Measurements from ENCODE around the gene FLNC. TPM values are rescaled to one million over a fixed set of nuclear protein-coding genes. Genes with fewer than 3 reads are reported as not detected.

The FLNC gene
- polyA plus RNA-seq, 3 donors, result 0.01 TPM; not detected in 2

DNA sequence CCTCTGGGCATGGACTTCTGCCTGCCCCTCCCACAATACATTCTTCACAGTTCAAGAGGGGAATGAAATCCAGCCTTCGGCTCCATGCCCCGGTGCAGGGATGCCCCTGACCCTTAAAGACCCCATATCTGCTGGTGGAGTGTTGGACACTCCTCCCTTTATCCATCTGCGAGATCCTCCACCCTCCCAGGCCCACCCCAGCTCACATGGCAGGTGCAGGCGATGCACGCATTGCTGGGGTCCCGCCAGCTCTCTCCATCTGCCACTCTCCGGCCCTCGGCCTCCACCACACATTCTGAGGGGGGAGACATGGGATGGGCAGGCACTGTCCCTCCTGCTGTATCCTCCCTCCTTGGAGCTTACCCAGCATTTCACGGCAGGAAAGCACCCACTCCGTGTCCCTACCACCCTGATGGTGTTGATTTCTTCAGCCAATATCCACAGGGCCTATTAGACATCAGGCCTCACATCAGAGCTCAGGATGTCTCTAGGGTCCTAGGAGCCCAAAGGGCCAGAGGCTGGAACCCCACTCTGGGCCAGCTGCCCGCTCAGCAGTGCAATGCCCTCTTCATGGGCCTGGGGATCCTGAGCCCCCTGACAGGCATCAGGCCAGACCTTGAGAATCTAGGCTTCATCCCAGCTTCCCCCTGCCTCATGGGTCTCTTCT is 50.7 kb downstream of the FLNC start:
- TF ChIP-seq, protein P1, sequence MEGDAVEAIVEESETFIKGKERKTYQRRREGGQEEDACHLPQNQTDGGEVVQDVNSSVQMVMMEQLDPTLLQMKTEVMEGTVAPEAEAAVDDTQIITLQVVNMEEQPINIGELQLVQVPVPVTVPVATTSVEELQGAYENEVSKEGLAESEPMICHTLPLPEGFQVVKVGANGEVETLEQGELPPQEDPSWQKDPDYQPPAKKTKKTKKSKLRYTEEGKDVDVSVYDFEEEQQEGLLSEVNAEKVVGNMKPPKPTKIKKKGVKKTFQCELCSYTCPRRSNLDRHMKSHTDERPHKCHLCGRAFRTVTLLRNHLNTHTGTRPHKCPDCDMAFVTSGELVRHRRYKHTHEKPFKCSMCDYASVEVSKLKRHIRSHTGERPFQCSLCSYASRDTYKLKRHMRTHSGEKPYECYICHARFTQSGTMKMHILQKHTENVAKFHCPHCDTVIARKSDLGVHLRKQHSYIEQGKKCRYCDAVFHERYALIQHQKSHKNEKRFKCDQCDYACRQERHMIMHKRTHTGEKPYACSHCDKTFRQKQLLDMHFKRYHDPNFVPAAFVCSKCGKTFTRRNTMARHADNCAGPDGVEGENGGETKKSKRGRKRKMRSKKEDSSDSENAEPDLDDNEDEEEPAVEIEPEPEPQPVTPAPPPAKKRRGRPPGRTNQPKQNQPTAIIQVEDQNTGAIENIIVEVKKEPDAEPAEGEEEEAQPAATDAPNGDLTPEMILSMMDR (IDR thresholded peaks at IDR 0.05), result no peak
- Mint-ChIP-seq H3K27me3 (ENCODE audit: low read depth in 3 of 3) (peaks cover 1 to 10% (median 3%) of the 10 kb centered on the region in 3 donors), H3K9me3 (peaks cover 0 to 3% (median 0%) of the 10 kb centered on the region in 7 donors), H3K27ac (peak overlapping the region in 3 of 7 donors; percentile 18 to 30 (median 20)), H3K4me3 (no peak overlapping the region), H3K4me1 (peaks cover 3% of the 10 kb centered on the region), H3K36me3 (no peaks in the 10 kb centered on the region)
- no peak overlapping the region for H3K4me3 ChIP-seq (replicated peaks in 1 of 3; ENCODE audit: low read depth in 2 of 3, low read length in 3 of 3)
- intact Hi-C loops (cut with micrococcal nuclease), result loop anchor here (5.0 to 10.0 kb wide), 2 partner anchors 269 to 276 kb away; no protein-coding TSS in a partner anchor
- no peak overlapping the region for H3K27ac ChIP-seq (ENCODE audit: low read depth in 1 of 2, low read length in 2 of 2)
- no peaks in the 10 kb centered on the region for H4K20me1 ChIP-seq (ENCODE audit: insufficient read depth, low read length)
- no peak overlapping the region for H3K4me2 ChIP-seq (replicated peaks; ENCODE audit: extremely low read depth, low read length, poor library complexity, severe bottlenecking)
- no peaks in the 10 kb centered on the region for H3K36me3 ChIP-seq (replicated peaks in 1 of 2; ENCODE audit: control insufficient read depth in 1 of 2, insufficient read depth in 2 of 2, low read length in 2 of 2)
- H3K9me3 ChIP-seq (replicated peaks in 1 of 2; ENCODE audit: control insufficient read depth in 1 of 2, insufficient read depth in 1 of 2, low read length in 2 of 2), result no peaks in the 10 kb centered on the region
- no peak overlapping the region for H2AFZ ChIP-seq (ENCODE audit: insufficient read depth, low read depth, low read length, poor library complexity, severe bottlenecking)
- WGBS (ENCODE audit: insufficient coverage), result 90% methylated on average over 2 of the region's 11 CpGs
- no peaks in the 10 kb centered on the region for H3K79me2 ChIP-seq (ENCODE audit: insufficient read depth, low read length)
- H3K9ac ChIP-seq (ENCODE audit: insufficient read depth, low read length, poor library complexity, severe bottlenecking), result no peak overlapping the region
- no peaks in the 10 kb centered on the region for H3K4me1 ChIP-seq (ENCODE audit: control insufficient read depth in 1 of 2, insufficient read depth in 2 of 2, low read length in 2 of 2)
- H3K27me3 ChIP-seq (ENCODE audit: control insufficient read depth in 2 of 2, insufficient read depth in 2 of 2, low read length in 2 of 2), result no peaks in the 10 kb centered on the region
- no peak for DNase-seq

DNA sequence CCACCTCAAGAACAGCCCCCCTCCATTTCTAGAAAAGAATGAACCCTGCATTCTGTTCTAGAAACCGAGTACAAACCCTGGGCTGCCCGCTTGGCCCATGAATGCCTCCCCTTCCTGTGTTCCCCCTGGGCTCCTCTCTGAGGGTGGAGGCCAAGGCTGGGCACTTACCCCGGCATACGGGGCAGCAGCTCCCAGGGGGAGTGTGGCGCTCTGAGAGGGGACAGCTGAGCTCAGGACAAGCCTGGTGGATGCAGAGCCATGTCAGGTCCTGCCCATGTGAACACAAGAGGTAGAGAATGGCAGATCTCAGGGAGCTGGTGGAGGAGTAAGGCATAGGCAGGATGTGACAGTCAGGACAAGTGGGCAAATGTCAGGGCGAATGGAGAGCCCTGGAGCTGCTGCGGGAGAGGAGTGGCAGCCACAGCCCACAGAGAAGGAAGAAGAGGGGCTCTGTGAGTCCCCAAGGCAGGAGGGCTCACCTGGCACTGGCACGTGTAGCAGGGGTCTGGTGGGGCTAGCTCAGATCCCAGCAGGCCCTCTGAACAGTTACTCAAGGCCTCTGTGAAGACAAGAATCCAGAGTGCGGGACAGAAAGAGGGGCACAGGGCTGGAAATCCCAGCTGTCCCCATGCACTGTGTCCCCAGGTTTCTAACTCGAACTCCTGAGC is 51.4 kb downstream of the FLNC start:
- Mint-ChIP-seq H3K36me3 (no peaks in the 10 kb centered on the region), H3K9me3 (peaks cover 0 to 3% (median 0%) of the 10 kb centered on the region in 7 donors), H3K27me3 (ENCODE audit: low read depth in 3 of 3) (peaks cover 1 to 11% (median 3%) of the 10 kb centered on the region in 3 donors), H3K4me3 (no peak overlapping the region), H3K27ac (peak overlapping the region in 1 of 7 donors; percentile 31), H3K4me1 (peaks cover 3% of the 10 kb centered on the region)
- Histone ChIP-seq H3K9me3 (replicated peaks in 1 of 2; ENCODE audit: control insufficient read depth in 1 of 2, insufficient read depth in 1 of 2, low read length in 2 of 2) (no peaks in the 10 kb centered on the region), H3K79me2 (ENCODE audit: insufficient read depth, low read length) (no peaks in the 10 kb centered on the region), H3K4me1 (ENCODE audit: control insufficient read depth in 1 of 2, insufficient read depth in 2 of 2, low read length in 2 of 2) (no peaks in the 10 kb centered on the region), H3K27ac (ENCODE audit: low read depth in 1 of 2, low read length in 2 of 2) (no peak overlapping the region), H3K36me3 (replicated peaks in 1 of 2; ENCODE audit: control insufficient read depth in 1 of 2, insufficient read depth in 2 of 2, low read length in 2 of 2) (no peaks in the 10 kb centered on the region), H2AFZ (ENCODE audit: insufficient read depth, low read depth, low read length, poor library complexity, severe bottlenecking) (no peak overlapping the region), H3K27me3 (ENCODE audit: control insufficient read depth in 2 of 2, insufficient read depth in 2 of 2, low read length in 2 of 2) (no peaks in the 10 kb centered on the region), H4K20me1 (ENCODE audit: insufficient read depth, low read length) (no peaks in the 10 kb centered on the region), H3K4me2 (replicated peaks; ENCODE audit: extremely low read depth, low read length, poor library complexity, severe bottlenecking) (no peak overlapping the region), H3K4me3 (replicated peaks in 1 of 3; ENCODE audit: low read depth in 2 of 3, low read length in 3 of 3) (no peak overlapping the region), H3K9ac (ENCODE audit: insufficient read depth, low read length, poor library complexity, severe bottlenecking) (no peak overlapping the region)
- TF ChIP-seq, protein P1 (IDR thresholded peaks at IDR 0.05), result no peak
- intact Hi-C loops (cut with micrococcal nuclease), result loop anchor here (5.0 to 10.0 kb wide), 2 partner anchors 269 to 277 kb away; no protein-coding TSS in a partner anchor
- no peak for DNase-seq
- WGBS (ENCODE audit: insufficient coverage), result 90% methylated on average over 9 of the region's 10 CpGs
